ENCODE measurements around the gene TMEM106C. TPM values are rescaled to one million over a fixed set of nuclear protein-coding genes. Genes with fewer than 3 reads are reported as not detected.

Gene TMEM106C
- polyA plus RNA-seq, 4 donors = 126 to 146 (median 133) TPM

DNA sequence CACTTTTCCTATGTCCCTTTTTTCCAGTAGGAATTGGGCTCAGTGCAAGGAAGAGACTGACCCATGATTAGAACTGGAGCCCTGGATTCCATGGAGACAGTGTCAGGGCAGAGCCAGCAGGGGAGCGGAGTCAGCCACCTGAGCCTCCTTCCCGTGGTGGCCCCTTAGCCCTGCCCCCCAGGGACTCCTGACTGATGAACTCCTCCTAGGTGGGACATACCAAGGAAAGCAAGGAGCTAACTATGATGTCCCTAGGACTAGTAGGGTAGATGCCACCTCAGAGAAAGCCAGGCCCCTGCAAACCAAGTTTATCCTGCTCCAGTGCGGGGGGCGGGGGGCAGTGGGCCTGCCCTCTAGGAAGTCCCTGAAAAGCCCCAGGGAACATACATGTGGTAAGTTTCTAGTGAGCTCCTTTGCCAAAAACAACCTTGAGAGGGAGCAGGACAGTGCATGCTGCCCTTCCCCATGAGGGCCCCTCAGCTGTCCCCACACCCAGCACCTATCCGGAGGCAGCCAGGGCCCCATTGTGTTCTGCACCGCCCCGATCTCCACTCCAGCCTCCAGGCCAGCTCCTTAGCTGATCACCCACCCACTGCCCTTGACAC is 47.1 kb downstream of the TMEM106C start:
- DNase-seq (ENCODE audit: low read depth in 4 of 4, low spot score in 3 of 4) = no peak

DNA sequence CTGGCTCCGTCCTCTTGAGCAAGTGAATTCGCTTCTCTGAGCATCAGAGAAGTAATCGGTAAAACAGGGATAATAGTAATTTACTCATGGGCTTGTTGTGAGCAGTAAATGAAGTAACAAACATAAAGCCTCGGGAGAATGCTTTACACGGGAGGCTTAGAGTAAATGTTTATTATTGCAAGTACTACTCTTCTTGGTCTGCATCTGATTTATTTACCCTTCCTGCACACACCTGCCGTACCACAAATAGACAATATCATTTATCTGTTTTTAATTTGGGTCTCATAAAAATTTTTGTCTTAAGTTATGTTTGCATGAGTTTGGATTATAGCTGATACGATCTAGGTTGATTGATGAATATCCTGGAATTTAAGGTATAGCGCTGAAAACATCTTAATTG is 48.7 kb downstream of the TMEM106C start:
- no peak for DNase-seq (ENCODE audit: low read depth in 4 of 4, low spot score in 3 of 4)

DNA sequence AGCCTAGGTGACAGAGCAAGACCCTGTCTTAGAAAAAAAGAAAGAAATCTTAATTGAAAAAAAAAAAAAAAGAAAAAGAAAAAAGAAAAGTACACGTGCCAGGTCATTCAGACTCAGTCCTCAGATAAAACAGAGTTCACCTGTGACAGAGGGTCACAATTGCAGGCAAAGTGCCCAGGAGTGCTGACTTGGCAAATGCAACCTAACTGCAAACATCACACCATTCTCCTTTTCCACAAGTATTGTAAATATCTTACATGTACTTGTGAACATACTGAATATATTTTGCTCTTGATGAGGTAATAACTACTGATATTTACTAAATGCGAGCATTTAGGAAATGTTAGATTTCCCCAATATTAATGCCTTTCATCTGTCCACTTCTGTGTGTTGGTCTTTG is 49.9 kb downstream of the TMEM106C start:
- DNase-seq (ENCODE audit: low read depth in 4 of 4, low spot score in 3 of 4) = no peak

DNA sequence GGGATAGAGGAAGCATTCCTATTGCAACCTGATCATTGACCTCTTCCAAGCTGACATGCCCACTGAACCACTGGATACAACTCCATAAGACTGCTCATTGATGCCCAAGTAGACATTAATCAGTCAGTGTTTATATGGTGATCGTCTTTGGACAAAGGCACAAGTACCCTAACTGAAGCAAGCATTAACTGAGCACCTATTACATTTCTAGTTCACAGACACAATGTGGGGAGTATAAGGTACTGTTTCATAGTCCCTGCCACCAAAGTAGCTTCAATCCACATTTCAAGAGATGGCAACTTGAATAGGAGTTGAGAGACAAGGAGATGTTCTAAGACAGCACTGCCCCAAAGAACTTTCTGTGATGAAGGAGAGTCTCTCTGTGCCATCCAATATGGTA is 51.7 kb downstream of the TMEM106C start:
- DNase-seq (ENCODE audit: low read depth in 4 of 4, low spot score in 3 of 4) = no peak

DNA sequence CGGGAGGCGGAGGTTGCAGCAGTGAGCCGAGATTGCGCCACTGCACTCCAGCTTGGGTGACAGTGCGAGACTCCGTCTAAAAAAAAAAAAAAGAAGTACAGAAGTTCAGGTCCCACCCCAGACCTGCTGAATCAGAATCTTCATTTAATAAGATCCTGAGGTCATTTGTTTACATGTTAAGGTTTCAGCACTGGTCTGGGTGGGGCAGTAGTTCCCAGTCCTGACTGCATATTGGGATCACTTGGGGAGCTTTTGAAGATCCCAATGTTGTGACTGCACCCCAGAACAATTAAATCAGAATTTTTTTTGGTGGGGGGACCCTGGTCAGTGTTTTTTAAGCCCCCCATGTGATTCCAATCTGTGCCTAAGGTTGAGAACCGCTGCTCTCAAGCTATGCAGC is 52.6 kb downstream of the TMEM106C start:
- DNase-seq (ENCODE audit: low read depth in 4 of 4, low spot score in 3 of 4) = no peak

DNA sequence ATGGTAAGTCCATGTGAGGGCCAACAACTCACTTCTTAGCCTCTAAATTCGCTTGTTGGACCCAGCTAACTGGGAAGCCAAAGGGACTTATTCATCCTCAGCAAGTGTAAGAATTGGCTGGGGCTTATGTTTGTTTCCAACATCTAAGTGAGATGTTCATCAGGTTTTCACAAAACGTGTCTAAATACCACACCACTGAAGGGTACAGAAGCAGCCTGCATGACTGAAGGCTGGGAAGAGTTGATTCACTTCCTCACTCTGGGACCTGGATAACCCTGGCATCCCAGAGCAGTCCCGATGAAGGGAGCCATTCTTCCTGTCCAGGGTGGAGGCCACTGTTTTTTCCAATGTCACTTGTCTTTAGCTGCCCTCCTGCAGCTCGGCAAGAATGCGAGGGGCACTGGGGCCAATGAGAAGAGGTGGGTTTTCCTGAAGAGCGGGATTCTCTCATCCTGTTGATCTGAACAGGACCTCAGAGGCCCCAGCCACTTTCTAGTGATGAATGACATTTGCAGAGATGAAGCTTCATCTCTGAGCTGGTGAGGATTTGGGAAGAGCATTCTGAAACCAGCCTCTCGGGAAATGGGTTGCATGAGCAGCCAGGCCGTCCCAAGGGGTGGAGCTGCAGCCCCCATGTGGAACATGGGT is 53.1 kb downstream of the TMEM106C start:
- DNase-seq (ENCODE audit: low read depth in 4 of 4, low spot score in 3 of 4) = no peak

DNA sequence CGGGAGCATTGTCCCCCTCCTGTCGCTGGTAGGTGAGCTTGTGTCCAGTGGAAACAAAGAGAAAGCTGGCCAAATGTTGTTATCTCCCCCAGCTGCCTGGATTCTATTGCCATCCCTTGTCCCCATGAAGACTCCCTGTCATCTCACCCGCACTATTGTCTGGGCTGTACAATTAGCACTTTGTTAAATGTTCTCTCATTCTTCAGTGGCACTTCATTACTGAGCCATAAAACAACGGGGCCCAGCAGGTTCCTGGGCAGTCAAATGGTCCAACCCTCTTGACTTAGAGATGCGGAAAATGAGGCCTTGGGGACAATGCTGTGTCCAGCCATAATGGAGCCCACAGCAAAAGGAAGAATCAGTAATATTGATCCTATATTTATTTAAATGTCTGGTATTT is 54.1 kb downstream of the TMEM106C start:
- no peak for DNase-seq (ENCODE audit: low read depth in 4 of 4, low spot score in 3 of 4)

DNA sequence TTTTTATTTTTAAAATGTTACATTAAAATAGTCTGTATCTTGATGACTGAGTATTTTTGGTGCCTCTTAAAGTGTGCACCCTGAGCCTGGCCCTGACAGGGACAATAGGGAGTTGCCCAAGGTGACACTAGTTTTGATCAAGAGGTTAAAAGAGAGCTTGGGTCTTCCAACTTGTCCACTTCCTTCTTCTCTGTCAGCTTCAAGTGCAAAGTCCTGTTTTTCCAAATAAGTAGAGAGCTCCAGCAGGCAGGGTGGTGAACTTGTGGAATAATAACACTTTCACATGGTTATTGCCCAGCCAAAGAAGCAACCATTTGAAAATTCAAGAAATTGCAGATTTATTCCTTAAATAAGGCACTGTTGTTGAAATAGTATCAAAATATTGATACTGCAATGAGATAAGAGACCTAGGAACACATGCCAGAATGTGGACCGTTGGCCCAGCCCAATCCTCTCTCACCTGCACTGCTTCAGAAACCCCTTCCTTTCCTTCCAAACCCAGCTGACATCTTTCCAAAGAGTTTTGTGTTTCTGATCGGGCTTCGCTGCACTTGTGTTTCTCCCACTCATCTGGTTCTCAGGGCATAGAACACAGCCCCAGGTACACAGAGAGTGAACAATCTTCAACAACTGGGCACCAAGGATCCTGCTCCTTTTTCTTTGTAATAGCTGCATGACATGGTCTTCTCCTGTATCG is 54.7 kb downstream of the TMEM106C start:
- no peak for DNase-seq (ENCODE audit: low read depth in 4 of 4, low spot score in 3 of 4)

Other genes with a start within 250 kb of the TMEM106C start
- gene ENDOU, start 238.1 kb upstream of the TMEM106C start, polyA plus RNA-seq (ENCODE audit: insufficient read length in 4 of 4) = under 1 TPM; 0.24 to 0.66 (median 0.35) TPM
- 100 to 1,000 TPM in 1 of 4 donors, 10 to 100 TPM in 3; 10.8 to 115 (median 60.0) TPM for gene RAPGEF3, start 204.7 kb upstream of the TMEM106C start, polyA plus RNA-seq (ENCODE audit: insufficient read length in 4 of 4)
- gene SLC48A1, start 190.4 kb upstream of the TMEM106C start, polyA plus RNA-seq (ENCODE audit: insufficient read length in 4 of 4) = 10 to 100 TPM; 16.7 to 67.4 (median 52.2) TPM
- 10 to 100 TPM; 76.1 to 96.1 (median 81.7) TPM for gene HDAC7, start 143.7 kb upstream of the TMEM106C start, polyA plus RNA-seq (ENCODE audit: insufficient read length in 4 of 4)
- gene VDR, start 58.6 kb upstream of the TMEM106C start, polyA plus RNA-seq (ENCODE audit: insufficient read length in 4 of 4) = 1 to 10 TPM in 3 of 4 donors, under 1 TPM in 1; 0.35 to 5.4 (median 3.6) TPM
- gene COL2A1, start 40.9 kb downstream of the TMEM106C start, polyA plus RNA-seq (ENCODE audit: insufficient read length in 4 of 4) = 10 to 100 TPM; 41.2 to 79.4 (median 51.2) TPM
- gene SENP1, start 142.5 kb downstream of the TMEM106C start, polyA plus RNA-seq (ENCODE audit: insufficient read length in 4 of 4) = 10 to 100 TPM; 23.6 to 33.3 (median 24.9) TPM
- 100 to 1,000 TPM in 2 of 4 donors, 10 to 100 TPM in 2; 76.9 to 124 (median 104) TPM for gene PFKM, start 155.8 kb downstream of the TMEM106C start, polyA plus RNA-seq (ENCODE audit: insufficient read length in 4 of 4)
- gene ASB8, start 193.9 kb downstream of the TMEM106C start, polyA plus RNA-seq (ENCODE audit: insufficient read length in 4 of 4) = 10 to 100 TPM; 36.0 to 45.3 (median 38.7) TPM
- 1 to 10 TPM in 1 of 4 donors, under 1 TPM in 3; 0.34 to 2.3 (median 0.50) TPM for gene CCDC184, start 220.0 kb downstream of the TMEM106C start, polyA plus RNA-seq (ENCODE audit: insufficient read length in 4 of 4)
- under 1 TPM in 3 of 4 donors, not detected in 1; 0.24 to 0.82 (median 0.69) TPM for gene OR10AD1, start 239.7 kb downstream of the TMEM106C start, polyA plus RNA-seq (ENCODE audit: insufficient read length in 4 of 4)